SK-N-SH treated with all-trans-retinoic acid at 6 μM for 48 hours (cell line): ENCODE results near the gene SGSM1.

ENCODE experiments used
- ATAC-seq: fragments of 200-7000 bp; cut with Tn5 transposase; 3 replicates; pipeline ENCODE4 v1.9.1; 2020; ENCODE audit warnings: mild to moderate bottlenecking, moderate library complexity
- ARNTL ChIP-seq: fragments of 450-650 bp; formaldehyde crosslinking; IDR thresholded peaks from 2 replicates; pipeline ENCODE4 v1.5.0; 2020; ENCODE audit warnings: low read depth, mild to moderate bottlenecking, moderate library complexity, borderline replicate concordance
- BACH2 ChIP-seq: fragments of 250-450 bp; sonication (Bioruptor Pico); IDR thresholded peaks from 2 replicates; pipeline ENCODE4 v1.9.0; 2021; ENCODE audit warnings: mild to moderate bottlenecking, borderline replicate concordance
- CREB5 ChIP-seq: fragments of 250-450 bp; sonication (Bioruptor Pico); IDR thresholded peaks from 2 replicates; pipeline ENCODE4 v1.5.1; 2020; ENCODE audit warnings: low read depth, mild to moderate bottlenecking, moderate library complexity
- CSDC2 ChIP-seq: fragments of 250-450 bp; sonication (Bioruptor Pico); IDR thresholded peaks from 2 replicates; pipeline ENCODE4 v1.5.0; 2020; ENCODE audit warnings: mild to moderate bottlenecking, moderate library complexity
- CSRNP3 ChIP-seq: fragments of 250-450 bp; sonication (Bioruptor Pico); IDR thresholded peaks from 2 replicates; pipeline ENCODE4 v1.5.1; 2021; ENCODE audit warnings: mild to moderate bottlenecking, moderate library complexity
- ESRRG ChIP-seq: fragments of 250-450 bp; sonication (Bioruptor Pico); IDR thresholded peaks from 2 replicates; pipeline ENCODE4 v1.6.1; 2021; ENCODE audit warnings: mild to moderate bottlenecking
- GLIS3 ChIP-seq: fragments of 250-450 bp; sonication (Bioruptor Pico); IDR thresholded peaks from 2 replicates; pipeline ENCODE4 v1.5.0; 2020; ENCODE audit warnings: mild to moderate bottlenecking, moderate library complexity
- ISL1 ChIP-seq: fragments of 250-450 bp; sonication (Bioruptor Pico); IDR thresholded peaks from 2 replicates; pipeline ENCODE4 v2.1.2; 2022; ENCODE audit warnings: mild to moderate bottlenecking, moderate library complexity
- OSR1 ChIP-seq: fragments of 250-450 bp; sonication (Bioruptor Pico); IDR thresholded peaks from 2 replicates; pipeline ENCODE4 v1.8.0; 2022; ENCODE audit warnings: moderate library complexity, mild to moderate bottlenecking, inconsistent platforms
- PATZ1 ChIP-seq: fragments of 250-450 bp; sonication (Bioruptor Pico); IDR thresholded peaks from 2 replicates; pipeline ENCODE4 v1.8.0; 2020; ENCODE audit warnings: mild to moderate bottlenecking, moderate library complexity, borderline replicate concordance
- POU6F1 ChIP-seq: fragments of 250-450 bp; sonication (Bioruptor Pico); IDR thresholded peaks from 2 replicates; pipeline ENCODE4 v1.8.0; 2021; ENCODE audit warnings: low read depth, mild to moderate bottlenecking, moderate library complexity, borderline replicate concordance
- PPARA ChIP-seq: fragments of 250-450 bp; sonication (Bioruptor Pico); IDR thresholded peaks from 2 replicates; pipeline ENCODE4 v1.5.0; 2020; ENCODE audit warnings: mild to moderate bottlenecking, borderline replicate concordance
- SNAI2 ChIP-seq: fragments of 250-450 bp; sonication (Bioruptor Pico); IDR thresholded peaks from 2 replicates; pipeline ENCODE4 v1.5.0; 2020; ENCODE audit warnings: mild to moderate bottlenecking, moderate library complexity
- TCF4 ChIP-seq: fragments of 250-450 bp; sonication (Bioruptor Pico); IDR thresholded peaks from 2 replicates; pipeline ENCODE4 v1.8.0; 2021; ENCODE audit warnings: mild to moderate bottlenecking, moderate library complexity, borderline replicate concordance
- TOX ChIP-seq: fragments of 250-450 bp; sonication (Bioruptor Pico); IDR thresholded peaks from 2 replicates; pipeline ENCODE4 v1.8.0; 2021; ENCODE audit warnings: mild to moderate bottlenecking, moderate library complexity, borderline replicate concordance
- TSHZ2 ChIP-seq: fragments of 250-450 bp; sonication (Bioruptor Pico); IDR thresholded peaks from 2 replicates; pipeline ENCODE4 v1.5.0; 2020; ENCODE audit warnings: mild to moderate bottlenecking, moderate library complexity
- ZC3H10 ChIP-seq: fragments of 250-450 bp; sonication (Bioruptor Pico); IDR thresholded peaks from 2 replicates; pipeline ENCODE4 v1.5.1; 2021; ENCODE audit warnings: mild to moderate bottlenecking, moderate library complexity
- ZFP3 ChIP-seq: fragments of 250-450 bp; sonication (Bioruptor Pico); IDR thresholded peaks from 2 replicates; pipeline ENCODE4 v1.5.0; 2020; ENCODE audit warnings: mild to moderate bottlenecking, moderate library complexity
- ZFP30 ChIP-seq: fragments of 450-650 bp; formaldehyde crosslinking; IDR thresholded peaks from 2 replicates; pipeline ENCODE4 v1.5.0; 2022; ENCODE audit warnings: mild to moderate bottlenecking, moderate library complexity
- ZNF565 ChIP-seq: fragments of 450-650 bp; formaldehyde crosslinking; conservative IDR thresholded peaks from 2 replicates; pipeline ENCODE4 v1.5.0; 2020; ENCODE audit warnings: low read depth, mild to moderate bottlenecking, moderate library complexity
- ZNF70 ChIP-seq: fragments of 450-650 bp; formaldehyde crosslinking; IDR thresholded peaks from 2 replicates; pipeline ENCODE4 v1.5.0; 2020; ENCODE audit warnings: mild to moderate bottlenecking, moderate library complexity
- ZNF8 ChIP-seq: fragments of 450-650 bp; formaldehyde crosslinking; IDR thresholded peaks from 2 replicates; pipeline ENCODE4 v1.5.0; 2020; ENCODE audit warnings: mild to moderate bottlenecking, moderate library complexity

SGSM1 gene

GRCh38 chr22:24961217-24961844, 155.3 kb downstream of the SGSM1 start:
- TF ChIP-seq TSHZ2 (CRISPR knock-in tag) (no peak), ZC3H10 (no peak), BACH2 (no peak), GLIS3 (CRISPR knock-in tag) (no peak), PATZ1 (CRISPR knock-in tag) (no peak), CSRNP3 (CRISPR knock-in tag) (no peak), ISL1 (CRISPR knock-in tag) (no peak), TCF4 (CRISPR knock-in tag) (no peak), TOX (CRISPR knock-in tag) (no peak)
- ATAC-seq, result no peak

- ATAC-seq, result no peak
- TF ChIP-seq ZNF8 (CRISPR knock-in tag), result no peak
- TF ChIP-seq ZNF70 (CRISPR knock-in tag), result no peak
- no peak for TF ChIP-seq ZNF565 (CRISPR knock-in tag)
Observed at GRCh38 chr22:24962094-24962493, 156.1 kb downstream of the SGSM1 start.

- no peak for TF ChIP-seq ZC3H10
- no peak for TF ChIP-seq CSRNP3 (CRISPR knock-in tag)
- TF ChIP-seq TCF4 (CRISPR knock-in tag), result no peak
- no peak for TF ChIP-seq BACH2
- no peak for TF ChIP-seq TOX (CRISPR knock-in tag)
- TF ChIP-seq ZFP30 (CRISPR knock-in tag), result no peak
- no peak for TF ChIP-seq OSR1 (CRISPR knock-in tag)
- no peak for TF ChIP-seq CSDC2
- TF ChIP-seq ARNTL, result no peak
- no peak for ATAC-seq
Observed at GRCh38 chr22:24962835-24963234, 156.8 kb downstream of the SGSM1 start.

GRCh38 chr22:24964441-24964840, 158.4 kb downstream of the SGSM1 start:
- ATAC-seq, result no peak
- TF ChIP-seq ZNF565 (CRISPR knock-in tag), result no peak
- no peak for TF ChIP-seq ZFP3 (CRISPR knock-in tag)
- TF ChIP-seq PPARA, result no peak
- TF ChIP-seq ZFP30 (CRISPR knock-in tag), result no peak
- no peak for TF ChIP-seq POU6F1 (CRISPR knock-in tag)
- no peak for TF ChIP-seq CSDC2
- no peak for TF ChIP-seq CREB5 (CRISPR knock-in tag)
- TF ChIP-seq OSR1 (CRISPR knock-in tag), result no peak
- no peak for TF ChIP-seq ESRRG (CRISPR knock-in tag)
- no peak for TF ChIP-seq ZNF70 (CRISPR knock-in tag)
- no peak for TF ChIP-seq ISL1 (CRISPR knock-in tag)
- TF ChIP-seq ZC3H10, result no peak
- no peak for TF ChIP-seq BACH2
- no peak for TF ChIP-seq TOX (CRISPR knock-in tag)
- no peak for TF ChIP-seq TCF4 (CRISPR knock-in tag)
- TF ChIP-seq TSHZ2 (CRISPR knock-in tag), result no peak
- no peak for TF ChIP-seq SNAI2 (CRISPR knock-in tag)
